Measurements from ENCODE around the gene CTU2. TPM values are rescaled to one million over a fixed set of nuclear protein-coding genes. Genes with fewer than 3 reads are reported as not detected.

CTU2 gene
- total and polyA plus RNA-seq, 9 of the 15 experiments (the other 6 are each of a cell fraction or from before 2014, with no cell fraction given) = 1.3 to 105 (median 23.2) TPM

DNA sequence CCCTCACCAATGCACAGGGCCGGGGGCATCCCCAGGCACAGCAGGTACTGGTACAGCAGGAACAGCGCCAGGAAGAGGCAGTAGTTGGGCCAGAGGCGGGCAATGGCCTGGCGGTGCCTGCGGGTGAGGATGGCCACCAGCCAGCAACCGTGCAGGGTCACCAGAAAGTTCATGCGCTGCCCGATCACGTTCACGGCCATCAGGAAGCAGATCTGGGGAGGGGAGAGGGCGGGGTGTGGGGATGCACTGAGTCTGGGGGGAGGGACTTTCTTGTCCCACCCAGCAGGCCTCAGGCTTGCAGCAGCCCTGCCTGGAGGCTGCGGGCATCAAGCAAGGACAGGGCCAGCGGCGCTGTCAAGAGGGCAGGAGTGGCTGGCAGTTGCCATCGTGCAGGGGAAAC, 25.4 kb downstream of the CTU2 start:
- no peaks in the 10 kb centered on the region for H3K9me1 ChIP-seq (ENCODE audit: control insufficient read depth, insufficient read depth, low read length)
- FAIRE-seq (no peak), ATAC-seq (peak; percentile 19; the same call in 1 of the 3 replicates), DNase-seq (ENCODE audit: extremely low read depth in 1 of 4, low spot score in 3 of 4) (peak in 3 of 4 experiments; percentile 70 to 84 (median 76))
- 85% methylated on average over 14 of the region's 15 CpGs for WGBS (ENCODE audit: insufficient coverage, low coverage, missing lambda C conversion rate)
- H3K4me2 ChIP-seq (ENCODE audit: insufficient read depth, low read length) = no peak overlapping the region
- POLR2A ChIA-PET = no interaction called here
- peaks cover 2% of the 10 kb centered on the region; the same call in 2 of the 3 replicates for H3K79me2 ChIP-seq (ENCODE audit: control insufficient read depth, insufficient read depth, low read length)
- peaks cover 86% of the 10 kb centered on the region for H3K36me3 ChIP-seq (ENCODE audit: control insufficient read depth, insufficient read depth, low read length)
- intact Hi-C loops (cut with micrococcal nuclease) (no loop called here), in situ Hi-C loops (cut with MboI) (no loop called here)
- no peaks in the 10 kb centered on the region for H3K27me3 ChIP-seq (ENCODE audit: control insufficient read depth in 2 of 2, insufficient read depth in 2 of 2, low read length in 2 of 2)
- no peak overlapping the region for H3K4me3 ChIP-seq
- H3K9ac ChIP-seq (ENCODE audit: insufficient read depth in 1 of 2, low read depth in 2 of 2, low read length in 2 of 2) = peak overlapping the region in 1 of 2 experiments; percentile 80; a peak in 1 of 4 replicates
- TF ChIP-seq JUN (IDR thresholded peaks at IDR 0.05; ENCODE audit: borderline replicate concordance, low read depth, low read length) = no peak
- TF ChIP-seq JUN (CRISPR knock-in tag; IDR thresholded peaks at IDR 0.05; ENCODE audit: borderline replicate concordance) = no peak
- no peak for TF ChIP-seq ZNF518B (CRISPR knock-in tag; IDR thresholded peaks at IDR 0.05)
- TF ChIP-seq, protein P1, sequence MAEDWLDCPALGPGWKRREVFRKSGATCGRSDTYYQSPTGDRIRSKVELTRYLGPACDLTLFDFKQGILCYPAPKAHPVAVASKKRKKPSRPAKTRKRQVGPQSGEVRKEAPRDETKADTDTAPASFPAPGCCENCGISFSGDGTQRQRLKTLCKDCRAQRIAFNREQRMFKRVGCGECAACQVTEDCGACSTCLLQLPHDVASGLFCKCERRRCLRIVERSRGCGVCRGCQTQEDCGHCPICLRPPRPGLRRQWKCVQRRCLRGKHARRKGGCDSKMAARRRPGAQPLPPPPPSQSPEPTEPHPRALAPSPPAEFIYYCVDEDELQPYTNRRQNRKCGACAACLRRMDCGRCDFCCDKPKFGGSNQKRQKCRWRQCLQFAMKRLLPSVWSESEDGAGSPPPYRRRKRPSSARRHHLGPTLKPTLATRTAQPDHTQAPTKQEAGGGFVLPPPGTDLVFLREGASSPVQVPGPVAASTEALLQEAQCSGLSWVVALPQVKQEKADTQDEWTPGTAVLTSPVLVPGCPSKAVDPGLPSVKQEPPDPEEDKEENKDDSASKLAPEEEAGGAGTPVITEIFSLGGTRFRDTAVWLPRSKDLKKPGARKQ (CRISPR knock-in tag; IDR thresholded peaks at IDR 0.05) = no peak
- no peak for TF ChIP-seq KLF1 (tag; IDR thresholded peaks at IDR 0.05)
- TF ChIP-seq, protein P2, sequence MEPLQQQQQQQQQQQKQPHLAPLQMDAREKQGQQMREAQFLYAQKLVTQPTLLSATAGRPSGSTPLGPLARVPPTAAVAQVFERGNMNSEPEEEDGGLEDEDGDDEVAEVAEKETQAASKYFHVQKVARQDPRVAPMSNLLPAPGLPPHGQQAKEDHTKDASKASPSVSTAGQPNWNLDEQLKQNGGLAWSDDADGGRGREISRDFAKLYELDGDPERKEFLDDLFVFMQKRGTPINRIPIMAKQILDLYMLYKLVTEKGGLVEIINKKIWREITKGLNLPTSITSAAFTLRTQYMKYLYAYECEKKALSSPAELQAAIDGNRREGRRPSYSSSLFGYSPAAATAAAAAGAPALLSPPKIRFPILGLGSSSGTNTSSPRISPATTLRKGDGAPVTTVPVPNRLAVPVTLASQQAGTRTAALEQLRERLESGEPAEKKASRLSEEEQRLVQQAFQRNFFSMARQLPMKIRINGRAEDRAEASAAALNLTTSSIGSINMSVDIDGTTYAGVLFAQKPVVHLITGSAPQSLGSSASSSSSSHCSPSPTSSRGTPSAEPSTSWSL (CRISPR knock-in tag; IDR thresholded peaks at IDR 0.05; ENCODE audit: borderline replicate concordance) = no peak
- no peak for TF ChIP-seq ZNF584 (CRISPR knock-in tag; IDR thresholded peaks at IDR 0.05; ENCODE audit: low read depth)
- H4K20me1 ChIP-seq (replicated peaks; ENCODE audit: control insufficient read depth, insufficient read depth, low read length) = peaks cover 8% of the 10 kb centered on the region
- H2AFZ ChIP-seq (ENCODE audit: low read depth, low read length) = no peak overlapping the region
- no peaks in the 10 kb centered on the region for H3K9me3 ChIP-seq (replicated peaks; ENCODE audit: control insufficient read depth, insufficient read depth, low read depth, low read length)
- peaks cover 0 to 73% of the 10 kb centered on the region in 2 experiments; a peak in 2 of 5 replicates for H3K4me1 ChIP-seq (replicated peaks in 1 of 2; ENCODE audit: control insufficient read depth in 2 of 2, insufficient read depth in 2 of 2, low read length in 2 of 2)
- H3K27ac ChIP-seq (ENCODE audit: extremely low read depth, low read depth, low read length) = no peak overlapping the region
- no TSS peak for BruUV-seq (replicated peaks)
- CTCF ChIA-PET (ENCODE audit: low intra/inter-chr PET ratio) = interaction anchor here (0.6 kb wide), 1 partner anchor 16 kb away, joined by 3 read pairs; no protein-coding TSS in a partner anchor
